HEK293 (cell line): ENCODE results near the gene LSMEM2.
A peak's percentile ranks its signal among the peaks of the same experiment; 100 is the strongest.

Source experiments
- HOXA7 ChIP-seq: sonication (generic); formaldehyde crosslinking; IDR thresholded peaks from 2 replicates; pipeline ENCODE4 v1.8.1; 2022; ENCODE audit warnings: missing genetic modification reagents, borderline replicate concordance
- HOXC10 ChIP-seq: sonication (generic); formaldehyde crosslinking; IDR thresholded peaks from 2 replicates; pipeline ENCODE4 v1.8.1; 2023; ENCODE audit warnings: mild to moderate bottlenecking, missing genetic modification reagents
- KLF16 ChIP-seq: fragments of 450-650 bp; formaldehyde crosslinking; IDR thresholded peaks from 2 replicates; pipeline ENCODE4 v1.5.1; 2017; ENCODE audit warnings: missing biosample characterization, missing genetic modification characterization
- MYNN ChIP-seq: fragments of 450-650 bp; formaldehyde crosslinking; IDR thresholded peaks from 2 replicates; pipeline ENCODE4 v1.5.1; 2016; ENCODE audit warnings: missing biosample characterization, missing genetic modification characterization, borderline replicate concordance
- RBAK ChIP-seq: fragments of 450-650 bp; formaldehyde crosslinking; IDR thresholded peaks from 2 replicates; pipeline ENCODE4 v1.5.1; 2016; ENCODE audit warnings: missing biosample characterization, missing genetic modification characterization
- YY1 ChIP-seq: fragments of 450-650 bp; formaldehyde crosslinking; IDR thresholded peaks from 2 replicates; pipeline ENCODE4 v1.5.1; 2018; ENCODE audit warnings: missing biosample characterization, missing genetic modification characterization
- ZBTB48 ChIP-seq: fragments of 450-650 bp; formaldehyde crosslinking; IDR thresholded peaks from 2 replicates; pipeline ENCODE4 v1.5.1; 2016; ENCODE audit warnings: missing biosample characterization, missing genetic modification characterization
- ZNF157 ChIP-seq: fragments of 450-650 bp; formaldehyde crosslinking; IDR thresholded peaks from 2 replicates; pipeline ENCODE4 v1.5.1; 2016; ENCODE audit warnings: missing biosample characterization, missing genetic modification characterization
- ZNF16 ChIP-seq: fragments of 450-650 bp; formaldehyde crosslinking; IDR thresholded peaks from 2 replicates; pipeline ENCODE4 v1.5.1; 2016; ENCODE audit warnings: low read depth, missing biosample characterization, missing genetic modification characterization
- ZNF175 ChIP-seq: fragments of 450-650 bp; formaldehyde crosslinking; IDR thresholded peaks from 2 replicates; pipeline ENCODE4 v1.5.1; 2016; ENCODE audit warnings: missing biosample characterization, missing genetic modification characterization
- ZNF2 ChIP-seq: fragments of 450-650 bp; formaldehyde crosslinking; IDR thresholded peaks from 2 replicates; pipeline ENCODE4 v1.5.1; 2016; ENCODE audit warnings: missing biosample characterization, missing genetic modification characterization
- ZNF202 ChIP-seq: fragments of 450-650 bp; formaldehyde crosslinking; IDR thresholded peaks from 2 replicates; pipeline ENCODE4 v1.5.1; 2016; ENCODE audit warnings: missing biosample characterization, missing genetic modification characterization, borderline replicate concordance
- ZNF24 ChIP-seq: fragments of 450-650 bp; formaldehyde crosslinking; IDR thresholded peaks from 2 replicates; pipeline ENCODE4 v1.5.1; 2016; ENCODE audit warnings: missing biosample characterization, missing genetic modification characterization
- ZNF292 ChIP-seq: fragments of 450-650 bp; formaldehyde crosslinking; IDR thresholded peaks from 2 replicates; pipeline ENCODE4 v1.5.1; 2016; ENCODE audit warnings: low read depth, missing biosample characterization, missing genetic modification characterization, borderline replicate concordance
- ZNF561 ChIP-seq: fragments of 450-650 bp; IDR thresholded peaks from 2 replicates; pipeline ENCODE4 v1.5.1; 2018; ENCODE audit warnings: missing biosample characterization, missing genetic modification characterization, borderline replicate concordance
- ZNF664 ChIP-seq: fragments of 450-650 bp; formaldehyde crosslinking; IDR thresholded peaks from 2 replicates; pipeline ENCODE4 v1.5.1; 2016; ENCODE audit warnings: missing biosample characterization, missing genetic modification characterization
- TF ChIP-seq, protein P1 (sequence below): fragments of 450-650 bp; formaldehyde crosslinking; IDR thresholded peaks from 2 replicates; pipeline ENCODE4 v1.5.1; 2016; ENCODE audit warnings: missing biosample characterization, missing genetic modification characterization
- TF ChIP-seq, protein P2 (sequence below): fragments of 450-650 bp; formaldehyde crosslinking; IDR thresholded peaks from 2 replicates; pipeline ENCODE4 v1.5.1; 2016; ENCODE audit warnings: missing biosample characterization, missing genetic modification characterization
- TF ChIP-seq, protein P3 (sequence below): fragments of 450-650 bp; formaldehyde crosslinking; IDR thresholded peaks from 2 replicates; pipeline ENCODE4 v1.5.1; 2016; ENCODE audit warnings: missing biosample characterization, missing genetic modification characterization
- TF ChIP-seq, protein P4 (sequence below): fragments of 450-650 bp; formaldehyde crosslinking; IDR thresholded peaks from 2 replicates; pipeline ENCODE4 v1.5.1; 2017; ENCODE audit warnings: missing biosample characterization, missing genetic modification characterization
- TF ChIP-seq, protein P5 (sequence below): fragments of 450-650 bp; formaldehyde crosslinking; IDR thresholded peaks from 2 replicates; pipeline ENCODE4 v1.5.1; 2016; ENCODE audit warnings: missing biosample characterization, missing genetic modification characterization
- TF ChIP-seq, protein P6 (sequence below): fragments of 450-650 bp; formaldehyde crosslinking; conservative IDR thresholded peaks from 2 replicates; pipeline ENCODE4 v1.5.1; 2016; ENCODE audit warnings: low read depth, missing biosample characterization, missing genetic modification characterization
- TF ChIP-seq, protein P7 (sequence below): fragments of 450-650 bp; formaldehyde crosslinking; IDR thresholded peaks from 2 replicates; pipeline ENCODE4 v1.5.1; 2016; ENCODE audit warnings: missing biosample characterization, missing genetic modification characterization, low read depth
- TF ChIP-seq, protein P8 (sequence below): fragments of 450-650 bp; formaldehyde crosslinking; IDR thresholded peaks from 2 replicates; pipeline ENCODE4 v1.5.1; 2016; ENCODE audit warnings: missing biosample characterization, missing genetic modification characterization

LSMEM2 gene

DNA sequence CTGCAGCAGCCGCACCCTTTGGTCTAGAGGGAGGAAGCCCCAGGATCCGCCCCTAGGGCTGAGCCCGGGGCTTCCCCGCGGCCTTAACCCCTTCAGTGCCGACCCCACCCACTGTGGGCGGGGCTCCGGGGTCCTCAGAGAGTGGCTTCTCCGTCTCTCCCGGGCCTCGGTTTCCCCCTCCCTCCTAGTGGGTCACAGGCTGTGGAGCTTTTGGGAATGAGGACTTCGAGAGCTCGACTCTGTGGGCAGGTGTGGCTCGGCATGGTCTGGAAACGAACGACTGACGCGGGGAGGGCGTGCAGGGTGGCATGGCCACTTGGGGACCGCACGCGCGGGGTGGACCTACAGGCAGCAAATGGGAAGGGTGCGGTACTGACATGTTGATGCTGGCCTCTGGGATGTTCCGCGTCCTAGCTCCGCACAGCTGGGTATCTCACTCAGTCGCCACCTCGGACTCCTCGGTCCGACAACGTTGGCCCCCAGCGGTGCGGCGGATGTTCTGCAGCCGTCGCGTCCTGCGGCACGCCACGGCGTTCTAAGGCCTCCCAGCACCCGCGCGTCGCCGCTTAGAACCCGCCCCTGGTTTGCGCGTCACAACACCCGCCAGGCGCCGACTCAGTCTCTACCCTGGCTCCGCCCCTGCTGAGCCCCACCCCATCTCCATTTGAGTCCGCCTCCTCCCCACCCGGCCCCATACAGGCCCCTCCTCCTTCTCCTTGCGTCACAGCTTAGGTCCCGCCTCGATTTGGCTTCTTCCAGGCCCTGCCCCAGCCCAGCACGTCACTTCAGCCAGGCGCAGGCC, 20.1 kb downstream of the LSMEM2 start, which contains the start of the genes HYAL3 and NAA80 (continued):
- TF ChIP-seq, protein P1, sequence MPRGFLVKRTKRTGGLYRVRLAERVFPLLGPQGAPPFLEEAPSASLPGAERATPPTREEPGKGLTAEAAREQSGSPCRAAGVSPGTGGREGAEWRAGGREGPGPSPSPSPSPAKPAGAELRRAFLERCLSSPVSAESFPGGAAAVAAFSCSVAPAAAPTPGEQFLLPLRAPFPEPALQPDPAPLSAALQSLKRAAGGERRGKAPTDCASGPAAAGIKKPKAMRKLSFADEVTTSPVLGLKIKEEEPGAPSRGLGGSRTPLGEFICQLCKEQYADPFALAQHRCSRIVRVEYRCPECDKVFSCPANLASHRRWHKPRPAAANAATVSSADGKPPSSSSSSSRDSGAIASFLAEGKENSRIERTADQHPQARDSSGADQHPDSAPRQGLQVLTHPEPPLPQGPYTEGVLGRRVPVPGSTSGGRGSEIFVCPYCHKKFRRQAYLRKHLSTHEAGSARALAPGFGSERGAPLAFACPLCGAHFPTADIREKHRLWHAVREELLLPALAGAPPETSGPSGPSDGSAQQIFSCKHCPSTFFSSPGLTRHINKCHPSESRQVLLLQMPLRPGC (tag by site-specific recombination), result 0 out of 2 replicates have a peak, but pooled peaks have one; percentile 40
- TF ChIP-seq HOXC10 (CRISPR knock-in tag) (no peak), RBAK (tag by site-specific recombination) (no peak), ZNF175 (tag by site-specific recombination) (no peak), ZNF16 (tag by site-specific recombination) (no peak), ZBTB48 (0 out of 2 replicates have a peak, but pooled peaks have one; percentile 60), ZNF292 (tag by site-specific recombination) (no peak), MYNN (tag by site-specific recombination) (no peak), ZNF202 (no peak), YY1 (no peak), ZNF157 (tag by site-specific recombination) (no peak), ZNF664 (tag by site-specific recombination) (no peak), ZNF2 (tag by site-specific recombination) (peak; percentile 73; the same call in 1 of the 2 replicates), ZNF24 (tag by site-specific recombination) (peak; percentile 85), ZNF561 (tag by site-specific recombination) (peak; percentile 66; the same call in 1 of the 2 replicates), KLF16 (tag by site-specific recombination) (peak; percentile 79), HOXA7 (no peak)
- TF ChIP-seq, protein P2, sequence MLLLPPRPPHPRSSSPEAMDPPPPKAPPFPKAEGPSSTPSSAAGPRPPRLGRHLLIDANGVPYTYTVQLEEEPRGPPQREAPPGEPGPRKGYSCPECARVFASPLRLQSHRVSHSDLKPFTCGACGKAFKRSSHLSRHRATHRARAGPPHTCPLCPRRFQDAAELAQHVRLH (tag by site-specific recombination), result no peak
- TF ChIP-seq, protein P3, sequence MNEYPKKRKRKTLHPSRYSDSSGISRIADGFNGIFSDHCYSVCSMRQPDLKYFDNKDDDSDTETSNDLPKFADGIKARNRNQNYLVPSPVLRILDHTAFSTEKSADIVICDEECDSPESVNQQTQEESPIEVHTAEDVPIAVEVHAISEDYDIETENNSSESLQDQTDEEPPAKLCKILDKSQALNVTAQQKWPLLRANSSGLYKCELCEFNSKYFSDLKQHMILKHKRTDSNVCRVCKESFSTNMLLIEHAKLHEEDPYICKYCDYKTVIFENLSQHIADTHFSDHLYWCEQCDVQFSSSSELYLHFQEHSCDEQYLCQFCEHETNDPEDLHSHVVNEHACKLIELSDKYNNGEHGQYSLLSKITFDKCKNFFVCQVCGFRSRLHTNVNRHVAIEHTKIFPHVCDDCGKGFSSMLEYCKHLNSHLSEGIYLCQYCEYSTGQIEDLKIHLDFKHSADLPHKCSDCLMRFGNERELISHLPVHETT (tag by site-specific recombination), result no peak
- TF ChIP-seq, protein P4, sequence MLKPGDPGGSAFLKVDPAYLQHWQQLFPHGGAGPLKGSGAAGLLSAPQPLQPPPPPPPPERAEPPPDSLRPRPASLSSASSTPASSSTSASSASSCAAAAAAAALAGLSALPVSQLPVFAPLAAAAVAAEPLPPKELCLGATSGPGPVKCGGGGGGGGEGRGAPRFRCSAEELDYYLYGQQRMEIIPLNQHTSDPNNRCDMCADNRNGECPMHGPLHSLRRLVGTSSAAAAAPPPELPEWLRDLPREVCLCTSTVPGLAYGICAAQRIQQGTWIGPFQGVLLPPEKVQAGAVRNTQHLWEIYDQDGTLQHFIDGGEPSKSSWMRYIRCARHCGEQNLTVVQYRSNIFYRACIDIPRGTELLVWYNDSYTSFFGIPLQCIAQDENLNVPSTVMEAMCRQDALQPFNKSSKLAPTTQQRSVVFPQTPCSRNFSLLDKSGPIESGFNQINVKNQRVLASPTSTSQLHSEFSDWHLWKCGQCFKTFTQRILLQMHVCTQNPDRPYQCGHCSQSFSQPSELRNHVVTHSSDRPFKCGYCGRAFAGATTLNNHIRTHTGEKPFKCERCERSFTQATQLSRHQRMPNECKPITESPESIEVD (tag by site-specific recombination), result no peak
- TF ChIP-seq, protein P5, sequence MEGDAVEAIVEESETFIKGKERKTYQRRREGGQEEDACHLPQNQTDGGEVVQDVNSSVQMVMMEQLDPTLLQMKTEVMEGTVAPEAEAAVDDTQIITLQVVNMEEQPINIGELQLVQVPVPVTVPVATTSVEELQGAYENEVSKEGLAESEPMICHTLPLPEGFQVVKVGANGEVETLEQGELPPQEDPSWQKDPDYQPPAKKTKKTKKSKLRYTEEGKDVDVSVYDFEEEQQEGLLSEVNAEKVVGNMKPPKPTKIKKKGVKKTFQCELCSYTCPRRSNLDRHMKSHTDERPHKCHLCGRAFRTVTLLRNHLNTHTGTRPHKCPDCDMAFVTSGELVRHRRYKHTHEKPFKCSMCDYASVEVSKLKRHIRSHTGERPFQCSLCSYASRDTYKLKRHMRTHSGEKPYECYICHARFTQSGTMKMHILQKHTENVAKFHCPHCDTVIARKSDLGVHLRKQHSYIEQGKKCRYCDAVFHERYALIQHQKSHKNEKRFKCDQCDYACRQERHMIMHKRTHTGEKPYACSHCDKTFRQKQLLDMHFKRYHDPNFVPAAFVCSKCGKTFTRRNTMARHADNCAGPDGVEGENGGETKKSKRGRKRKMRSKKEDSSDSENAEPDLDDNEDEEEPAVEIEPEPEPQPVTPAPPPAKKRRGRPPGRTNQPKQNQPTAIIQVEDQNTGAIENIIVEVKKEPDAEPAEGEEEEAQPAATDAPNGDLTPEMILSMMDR (tag by site-specific recombination), result peak; percentile 85; the same call in 1 of the 2 replicates
- TF ChIP-seq, protein P6, sequence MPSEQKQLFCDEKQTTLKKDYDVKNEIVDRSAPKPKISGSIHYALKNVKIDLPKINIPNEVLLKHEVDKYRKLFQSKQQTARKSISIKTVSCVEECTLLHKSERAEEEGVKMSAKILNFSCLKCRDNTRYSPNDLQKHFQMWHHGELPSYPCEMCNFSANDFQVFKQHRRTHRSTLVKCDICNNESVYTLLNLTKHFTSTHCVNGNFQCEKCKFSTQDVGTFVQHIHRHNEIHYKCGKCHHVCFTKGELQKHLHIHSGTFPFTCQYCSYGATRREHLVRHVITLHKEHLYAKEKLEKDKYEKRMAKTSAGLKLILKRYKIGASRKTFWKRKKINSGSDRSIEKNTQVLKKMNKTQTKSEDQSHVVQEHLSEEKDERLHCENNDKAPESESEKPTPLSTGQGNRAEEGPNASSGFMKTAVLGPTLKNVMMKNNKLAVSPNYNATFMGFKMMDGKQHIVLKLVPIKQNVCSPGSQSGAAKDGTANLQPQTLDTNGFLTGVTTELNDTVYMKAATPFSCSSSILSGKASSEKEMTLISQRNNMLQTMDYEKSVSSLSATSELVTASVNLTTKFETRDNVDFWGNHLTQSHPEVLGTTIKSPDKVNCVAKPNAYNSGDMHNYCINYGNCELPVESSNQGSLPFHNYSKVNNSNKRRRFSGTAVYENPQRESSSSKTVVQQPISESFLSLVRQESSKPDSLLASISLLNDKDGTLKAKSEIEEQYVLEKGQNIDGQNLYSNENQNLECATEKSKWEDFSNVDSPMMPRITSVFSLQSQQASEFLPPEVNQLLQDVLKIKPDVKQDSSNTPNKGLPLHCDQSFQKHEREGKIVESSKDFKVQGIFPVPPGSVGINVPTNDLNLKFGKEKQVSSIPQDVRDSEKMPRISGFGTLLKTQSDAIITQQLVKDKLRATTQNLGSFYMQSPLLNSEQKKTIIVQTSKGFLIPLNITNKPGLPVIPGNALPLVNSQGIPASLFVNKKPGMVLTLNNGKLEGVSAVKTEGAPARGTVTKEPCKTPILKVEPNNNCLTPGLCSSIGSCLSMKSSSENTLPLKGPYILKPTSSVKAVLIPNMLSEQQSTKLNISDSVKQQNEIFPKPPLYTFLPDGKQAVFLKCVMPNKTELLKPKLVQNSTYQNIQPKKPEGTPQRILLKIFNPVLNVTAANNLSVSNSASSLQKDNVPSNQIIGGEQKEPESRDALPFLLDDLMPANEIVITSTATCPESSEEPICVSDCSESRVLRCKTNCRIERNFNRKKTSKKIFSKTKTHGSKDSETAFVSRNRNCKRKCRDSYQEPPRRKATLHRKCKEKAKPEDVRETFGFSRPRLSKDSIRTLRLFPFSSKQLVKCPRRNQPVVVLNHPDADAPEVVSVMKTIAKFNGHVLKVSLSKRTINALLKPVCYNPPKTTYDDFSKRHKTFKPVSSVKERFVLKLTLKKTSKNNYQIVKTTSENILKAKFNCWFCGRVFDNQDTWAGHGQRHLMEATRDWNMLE, result no peak
- TF ChIP-seq, protein P7, sequence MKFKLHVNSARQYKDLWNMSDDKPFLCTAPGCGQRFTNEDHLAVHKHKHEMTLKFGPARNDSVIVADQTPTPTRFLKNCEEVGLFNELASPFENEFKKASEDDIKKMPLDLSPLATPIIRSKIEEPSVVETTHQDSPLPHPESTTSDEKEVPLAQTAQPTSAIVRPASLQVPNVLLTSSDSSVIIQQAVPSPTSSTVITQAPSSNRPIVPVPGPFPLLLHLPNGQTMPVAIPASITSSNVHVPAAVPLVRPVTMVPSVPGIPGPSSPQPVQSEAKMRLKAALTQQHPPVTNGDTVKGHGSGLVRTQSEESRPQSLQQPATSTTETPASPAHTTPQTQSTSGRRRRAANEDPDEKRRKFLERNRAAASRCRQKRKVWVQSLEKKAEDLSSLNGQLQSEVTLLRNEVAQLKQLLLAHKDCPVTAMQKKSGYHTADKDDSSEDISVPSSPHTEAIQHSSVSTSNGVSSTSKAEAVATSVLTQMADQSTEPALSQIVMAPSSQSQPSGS (tag by site-specific recombination), result no peak
- TF ChIP-seq, protein P8, sequence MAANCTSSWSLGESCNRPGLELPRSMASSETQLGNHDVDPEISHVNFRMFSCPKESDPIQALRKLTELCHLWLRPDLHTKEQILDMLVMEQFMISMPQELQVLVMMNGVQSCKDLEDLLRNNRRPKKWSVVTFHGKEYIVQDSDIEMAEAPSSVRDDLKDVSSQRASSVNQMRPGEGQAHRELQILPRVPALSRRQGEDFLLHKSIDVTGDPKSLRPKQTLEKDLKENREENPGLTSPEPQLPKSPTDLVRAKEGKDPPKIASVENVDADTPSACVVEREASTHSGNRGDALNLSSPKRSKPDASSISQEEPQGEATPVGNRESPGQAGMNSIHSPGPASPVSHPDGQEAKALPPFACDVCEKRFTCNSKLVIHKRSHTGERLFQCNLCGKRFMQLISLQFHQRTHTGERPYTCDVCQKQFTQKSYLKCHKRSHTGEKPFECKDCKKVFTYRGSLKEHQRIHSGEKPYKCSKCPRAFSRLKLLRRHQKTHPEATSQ (tag by site-specific recombination), result no peak
